Breast epithelium (tissue), 3 donors: ENCODE results near the gene RNASEL.

Experiments
- CTCF ChIP-seq, 3 donors: fragments of 450-650 bp; IDR thresholded peaks; one replicate each; pipeline ENCODE4 v1.5.1; 2016 to 2017; ENCODE audit warnings: antibody characterized with exemption in 3 of 3, mild to moderate bottlenecking in 3 of 3, moderate library complexity in 3 of 3
- POLR2A ChIP-seq: fragments of 450-650 bp; IDR thresholded peaks from one replicate; pipeline ENCODE4 v1.6.1; 2016; ENCODE audit warnings: antibody characterized with exemption, mild to moderate bottlenecking, moderate library complexity
- POLR2AphosphoS5 ChIP-seq, 3 donors: sonication (generic); formaldehyde crosslinking; IDR thresholded peaks; one replicate each; pipeline ENCODE4 v1.6.1; 2017; ENCODE audit warnings: antibody characterized with exemption in 3 of 3

GRCh38 chr1:182604175-182605164 lies 15.4 kb upstream of the RNASEL start, which contains the start of gene RGS16:
- TF ChIP-seq POLR2A, result peak; percentile 44
- TF ChIP-seq CTCF (IDR thresholded peaks at IDR 0.05), result no peak
- TF ChIP-seq POLR2AphosphoS5 (IDR thresholded peaks at IDR 0.05), result peak in 2 of 3 donors; percentile 33 to 42
